Transverse colon (tissue), 4 donors: ENCODE data around the gene RFX1. TPM values are rescaled to one million over a fixed set of nuclear protein-coding genes. Genes with fewer than 3 reads are reported as not detected.

Source experiments
- DNase-seq: peaks from one replicate; pipeline ENCODE4 v3.0.0-alpha.2; 2019
- H3K27ac ChIP-seq, 4 donors: fragments of 200-600 bp; sonication (generic); 2 replicates each; pipeline ENCODE4 v1.5.1; 2016 to 2018; ENCODE audit warnings: inconsistent platforms in 4 of 4
- H3K27me3 ChIP-seq: fragments of 200-600 bp; sonication (generic); 2 replicates; pipeline ENCODE4 v1.5.1; 2017; ENCODE audit warnings: inconsistent platforms
- H3K36me3 ChIP-seq, 4 donors: fragments of 200-600 bp; sonication (generic); 2 replicates each; pipeline ENCODE4 v1.5.1; 2017 to 2019; ENCODE audit warnings: inconsistent platforms in 4 of 4
- H3K4me1 ChIP-seq, 4 donors: fragments of 200-600 bp; sonication (generic); 2 replicates each; pipeline ENCODE4 v1.5.1; 2017 to 2020; ENCODE audit warnings: inconsistent platforms in 4 of 4
- H3K4me3 ChIP-seq, 4 donors: fragments of 200-600 bp; sonication (generic); 1 replicate in 1 of 4; 2 replicates in 3 of 4; pipeline versions ENCODE4 v1.5.1 to v1.6.1; 2017 to 2019; ENCODE audit warnings: inconsistent platforms in 4 of 4
- H3K9me3 ChIP-seq, 2 donors: fragments of 200-600 bp; sonication (generic); 2 replicates each; pipeline ENCODE4 v1.5.1; 2017 to 2019; ENCODE audit warnings: inconsistent platforms in 2 of 2
- CTCF ChIP-seq, 5 experiments: fragments of 200-600 bp in 3 of 5; fragments of 450-650 bp in 2 of 5; sonication (generic) in 3 of 5; IDR thresholded peaks; 1 replicate in 2 of 5; 2 replicates in 3 of 5; pipeline ENCODE4 v1.5.1; 2016 to 2017; ENCODE audit warnings: antibody characterized with exemption in 5 of 5, inconsistent platforms in 3 of 5, mild to moderate bottlenecking in 2 of 5, moderate library complexity in 1 of 5
- EP300 ChIP-seq: sonication (generic); formaldehyde crosslinking; IDR thresholded peaks from one replicate; pipeline ENCODE4 v1.6.1; 2017; ENCODE audit warnings: antibody characterized with exemption, low read depth
- POLR2A ChIP-seq: fragments of 450-650 bp; IDR thresholded peaks from one replicate; pipeline ENCODE4 v1.6.1; 2016; ENCODE audit warnings: antibody characterized with exemption, mild to moderate bottlenecking, moderate library complexity
- POLR2AphosphoS5 ChIP-seq, 3 donors: sonication (generic); formaldehyde crosslinking; IDR thresholded peaks; one replicate each; pipeline ENCODE4 v1.6.1; 2016; ENCODE audit warnings: antibody characterized with exemption in 3 of 3
- WGBS, 2 donors: methylation state at CpG; one replicate each; pipeline ENCODE4 v1.1.5; 2018; ENCODE audit warnings: low coverage in 1 of 2; 5-methylcytosine and 5-hydroxymethylcytosine counted together
- in situ Hi-C, 4 donors: fragments of 200-750 bp; cut with MboI; loops; one replicate each; pipeline versions ENCODE4 v1.15.0 to v1.15.1; 2017; ENCODE audit warnings: low sequenced_read_pairs in 3 of 4, low pct_ligation_motif_present in 1 of 4, low pct_unique_long_range_greater_than_20kb in 1 of 4
- intact Hi-C: fragments of 100-400 bp; cut with DNase I; formaldehyde crosslinking; loops from one replicate; pipeline ENCODE4 v1.15.1; 2023; ENCODE audit warnings: low total_unique reads
- total RNA-seq, 4 donors: library from RNA; depleted of rRNA; stranded (reverse); fragments of >200 nt; gene quantifications; one replicate each; pipeline ENCODE4 v1.1.0, GENCODE V29; 2016

Gene RFX1
- total RNA-seq, 4 donors from 2014 or later: 3.7 to 9.0 (median 8.1) TPM

GRCh38 chr19:14019100-14019499 is 13.0 kb upstream of the RFX1 start:
- in situ Hi-C loops (no loop called here), intact Hi-C loops (no loop called here)
- no peak for DNase-seq
- Histone ChIP-seq H3K4me3 (no peak overlapping the region), H3K27ac (no peak overlapping the region), H3K36me3 (no peaks in the 10 kb centered on the region), H3K9me3 (no peaks in the 10 kb centered on the region), H3K27me3 (no peaks in the 10 kb centered on the region), H3K4me1 (peaks cover 0 to 11% (median 4%) of the 10 kb centered on the region in 4 donors)
- TF ChIP-seq EP300: no peak
- TF ChIP-seq POLR2AphosphoS5 (IDR thresholded peaks at IDR 0.05): no peak
- no peak for TF ChIP-seq POLR2A
- TF ChIP-seq CTCF (IDR thresholded peaks at IDR 0.05): no peak
- WGBS, 2 donors: 73% methylated on average over 6 of the region's 6 CpGs

GRCh38 chr19:14015524-14016035 is 9.5 kb upstream of the RFX1 start:
- in situ Hi-C loops: no loop called here

GRCh38 chr19:14012378-14012915 is 6.3 kb upstream of the RFX1 start:
- Histone ChIP-seq H3K9me3 (no peaks in the 10 kb centered on the region), H3K36me3 (no peaks in the 10 kb centered on the region), H3K27ac (no peak overlapping the region), H3K4me3 (no peak overlapping the region), H3K4me1 (peaks cover 0 to 3% (median 2%) of the 10 kb centered on the region in 4 donors), H3K27me3 (no peaks in the 10 kb centered on the region)
- no peak for DNase-seq
- in situ Hi-C loops: no loop called here
- intact Hi-C loops: no loop called here
- TF ChIP-seq POLR2AphosphoS5 (IDR thresholded peaks at IDR 0.05) (no peak), EP300 (no peak), POLR2A (no peak)
- 79 to 90% methylated on average over 2 of the region's 2 CpGs for WGBS, 2 donors

More at GRCh38 chr19:14015524-14016035, 9.5 kb upstream of the RFX1 start:
- DNase-seq: no peak
- Histone ChIP-seq H3K36me3 (no peaks in the 10 kb centered on the region), H3K27me3 (no peaks in the 10 kb centered on the region), H3K27ac (peak overlapping the region in 3 of 4 donors; percentile 34 to 55 (median 42)), H3K4me3 (no peak overlapping the region), H3K9me3 (no peaks in the 10 kb centered on the region), H3K4me1 (peaks cover 0 to 3% (median 2%) of the 10 kb centered on the region in 4 donors)
- no peak for TF ChIP-seq CTCF (IDR thresholded peaks at IDR 0.05)
- peak in 1 of 3 donors; percentile 18 for TF ChIP-seq POLR2AphosphoS5 (IDR thresholded peaks at IDR 0.05)
- intact Hi-C loops: no loop called here
- WGBS, 2 donors: 31 to 35% methylated on average over 8 of the region's 8 CpGs

- intact Hi-C loops (no loop called here), in situ Hi-C loops (no loop called here)
- Histone ChIP-seq H3K27me3 (no peaks in the 10 kb centered on the region), H3K4me3 (peak overlapping the region; percentile 51 to 98 (median 77)), H3K36me3 (no peaks in the 10 kb centered on the region), H3K9me3 (no peaks in the 10 kb centered on the region), H3K4me1 (peaks cover 4 to 34% (median 29%) of the 10 kb centered on the region in 4 donors), H3K27ac (peak overlapping the region; percentile 100)
- 10 to 48% methylated on average over 4 to 28 of the region's 56 CpGs for WGBS, 2 donors
- peak; percentile 60 for TF ChIP-seq EP300
- peak; percentile 71 for TF ChIP-seq POLR2A
- no peak for TF ChIP-seq CTCF (IDR thresholded peaks at IDR 0.05)
- TF ChIP-seq POLR2AphosphoS5 (IDR thresholded peaks at IDR 0.05): peak; percentile 48 to 69 (median 67)
- DNase-seq: no peak
Measured at GRCh38 chr19:14006766-14007562, 844 bp upstream of the RFX1 start.
